ENCODE results near the gene MRPS11. TPM values are rescaled to one million over a fixed set of nuclear protein-coding genes. Genes with fewer than 3 reads are reported as not detected.

MRPS11 gene
- total and polyA plus RNA-seq, 10 of the 15 experiments (the other 5 are each of a cell fraction or from before 2014, with no cell fraction given) = 37.1 to 148 (median 68.7) TPM

DNA sequence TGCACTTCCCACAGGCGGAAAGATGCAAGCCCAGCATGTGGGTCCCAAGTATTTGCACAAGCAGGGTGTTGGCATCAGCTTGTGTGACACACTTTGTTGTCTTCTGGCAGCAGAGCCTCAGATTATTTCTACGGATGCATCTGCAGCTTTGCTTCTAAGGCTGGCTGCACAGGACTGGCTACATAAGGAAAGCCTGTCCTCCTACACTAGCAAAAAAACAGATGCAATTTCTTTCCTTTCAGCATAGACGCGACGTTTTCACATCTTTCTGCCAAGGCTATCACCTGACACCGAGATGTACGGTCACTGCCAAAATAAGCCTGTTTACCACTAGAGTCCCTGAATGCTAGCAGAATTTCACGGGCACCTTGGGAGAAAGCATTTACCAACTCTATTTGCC lies 13.5 kb downstream of the MRPS11 start:
- H3K27ac ChIP-seq (ENCODE audit: control insufficient read depth, insufficient read depth) = no peak overlapping the region
- H3K79me2 ChIP-seq (ENCODE audit: control insufficient read depth, insufficient read depth, low read length) = no peaks in the 10 kb centered on the region
- no TSS peak for BruUV-seq (replicated peaks)
- intact Hi-C loops (cut with micrococcal nuclease; ENCODE audit: unreplicated experiment) = no loop called here
- ChIA-PET POLR2A (no interaction called here), SMC1A (ENCODE audit: uncharacterized antibody, unreplicated experiment) (no interaction called here), CTCF (no interaction called here), RAD21 (ENCODE audit: unreplicated experiment) (no interaction called here)
- WGBS (ENCODE audit: insufficient coverage, insufficient replicate concordance, low lambda C conversion rate, missing lambda C conversion rate) = 97% methylated on average over 8 of the region's 8 CpGs
- no peaks in the 10 kb centered on the region for H3K9me3 ChIP-seq (replicated peaks; ENCODE audit: control insufficient read depth, insufficient read depth, low read length)
- TF ChIP-seq USF1 (IDR thresholded peaks at IDR 0.05; ENCODE audit: borderline replicate concordance, extremely low read length, insufficient read depth, low read depth, low read length) (no peak), CTCF (IDR thresholded peaks at IDR 0.05 in 2 of 3, conservative IDR thresholded peaks at IDR 0.05 in 1 of 3; ENCODE audit: control insufficient read depth in 2 of 3, extremely low read depth in 1 of 3, insufficient read depth in 1 of 3, low read depth in 3 of 3, low read length in 3 of 3) (no peak), MEF2B (IDR thresholded peaks at IDR 0.05; ENCODE audit: partially characterized antibody, poor library complexity, severe bottlenecking) (no peak), JUND (IDR thresholded peaks at IDR 0.05; ENCODE audit: low read depth, low read length) (no peak), RCOR1 (conservative IDR thresholded peaks at IDR 0.05; ENCODE audit: low read depth, low read length) (no peak), EGR1 (IDR thresholded peaks at IDR 0.05; ENCODE audit: borderline replicate concordance in 1 of 2, low read depth in 2 of 2, low read length in 2 of 2) (no peak)
- TF ChIP-seq, protein P1, sequence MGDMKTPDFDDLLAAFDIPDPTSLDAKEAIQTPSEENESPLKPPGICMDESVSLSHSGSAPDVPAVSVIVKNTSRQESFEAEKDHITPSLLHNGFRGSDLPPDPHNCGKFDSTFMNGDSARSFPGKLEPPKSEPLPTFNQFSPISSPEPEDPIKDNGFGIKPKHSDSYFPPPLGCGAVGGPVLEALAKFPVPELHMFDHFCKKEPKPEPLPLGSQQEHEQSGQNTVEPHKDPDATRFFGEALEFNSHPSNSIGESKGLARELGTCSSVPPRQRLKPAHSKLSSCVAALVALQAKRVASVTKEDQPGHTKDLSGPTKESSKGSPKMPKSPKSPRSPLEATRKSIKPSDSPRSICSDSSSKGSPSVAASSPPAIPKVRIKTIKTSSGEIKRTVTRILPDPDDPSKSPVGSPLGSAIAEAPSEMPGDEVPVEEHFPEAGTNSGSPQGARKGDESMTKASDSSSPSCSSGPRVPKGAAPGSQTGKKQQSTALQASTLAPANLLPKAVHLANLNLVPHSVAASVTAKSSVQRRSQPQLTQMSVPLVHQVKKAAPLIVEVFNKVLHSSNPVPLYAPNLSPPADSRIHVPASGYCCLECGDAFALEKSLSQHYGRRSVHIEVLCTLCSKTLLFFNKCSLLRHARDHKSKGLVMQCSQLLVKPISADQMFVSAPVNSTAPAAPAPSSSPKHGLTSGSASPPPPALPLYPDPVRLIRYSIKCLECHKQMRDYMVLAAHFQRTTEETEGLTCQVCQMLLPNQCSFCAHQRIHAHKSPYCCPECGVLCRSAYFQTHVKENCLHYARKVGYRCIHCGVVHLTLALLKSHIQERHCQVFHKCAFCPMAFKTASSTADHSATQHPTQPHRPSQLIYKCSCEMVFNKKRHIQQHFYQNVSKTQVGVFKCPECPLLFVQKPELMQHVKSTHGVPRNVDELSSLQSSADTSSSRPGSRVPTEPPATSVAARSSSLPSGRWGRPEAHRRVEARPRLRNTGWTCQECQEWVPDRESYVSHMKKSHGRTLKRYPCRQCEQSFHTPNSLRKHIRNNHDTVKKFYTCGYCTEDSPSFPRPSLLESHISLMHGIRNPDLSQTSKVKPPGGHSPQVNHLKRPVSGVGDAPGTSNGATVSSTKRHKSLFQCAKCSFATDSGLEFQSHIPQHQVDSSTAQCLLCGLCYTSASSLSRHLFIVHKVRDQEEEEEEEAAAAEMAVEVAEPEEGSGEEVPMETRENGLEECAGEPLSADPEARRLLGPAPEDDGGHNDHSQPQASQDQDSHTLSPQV (IDR thresholded peaks at IDR 0.05) = no peak
- TF ChIP-seq, protein P2, sequence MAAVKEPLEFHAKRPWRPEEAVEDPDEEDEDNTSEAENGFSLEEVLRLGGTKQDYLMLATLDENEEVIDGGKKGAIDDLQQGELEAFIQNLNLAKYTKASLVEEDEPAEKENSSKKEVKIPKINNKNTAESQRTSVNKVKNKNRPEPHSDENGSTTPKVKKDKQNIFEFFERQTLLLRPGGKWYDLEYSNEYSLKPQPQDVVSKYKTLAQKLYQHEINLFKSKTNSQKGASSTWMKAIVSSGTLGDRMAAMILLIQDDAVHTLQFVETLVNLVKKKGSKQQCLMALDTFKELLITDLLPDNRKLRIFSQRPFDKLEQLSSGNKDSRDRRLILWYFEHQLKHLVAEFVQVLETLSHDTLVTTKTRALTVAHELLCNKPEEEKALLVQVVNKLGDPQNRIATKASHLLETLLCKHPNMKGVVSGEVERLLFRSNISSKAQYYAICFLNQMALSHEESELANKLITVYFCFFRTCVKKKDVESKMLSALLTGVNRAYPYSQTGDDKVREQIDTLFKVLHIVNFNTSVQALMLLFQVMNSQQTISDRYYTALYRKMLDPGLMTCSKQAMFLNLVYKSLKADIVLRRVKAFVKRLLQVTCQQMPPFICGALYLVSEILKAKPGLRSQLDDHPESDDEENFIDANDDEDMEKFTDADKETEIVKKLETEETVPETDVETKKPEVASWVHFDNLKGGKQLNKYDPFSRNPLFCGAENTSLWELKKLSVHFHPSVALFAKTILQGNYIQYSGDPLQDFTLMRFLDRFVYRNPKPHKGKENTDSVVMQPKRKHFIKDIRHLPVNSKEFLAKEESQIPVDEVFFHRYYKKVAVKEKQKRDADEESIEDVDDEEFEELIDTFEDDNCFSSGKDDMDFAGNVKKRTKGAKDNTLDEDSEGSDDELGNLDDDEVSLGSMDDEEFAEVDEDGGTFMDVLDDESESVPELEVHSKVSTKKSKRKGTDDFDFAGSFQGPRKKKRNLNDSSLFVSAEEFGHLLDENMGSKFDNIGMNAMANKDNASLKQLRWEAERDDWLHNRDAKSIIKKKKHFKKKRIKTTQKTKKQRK (IDR thresholded peaks at IDR 0.05; ENCODE audit: low read depth, low read length) = no peak
- in situ Hi-C loops (cut with MboI) = no loop called here
- no peak overlapping the region for H3K4me3 ChIP-seq
- FAIRE-seq (no peak), DNase-seq (ENCODE audit: low read depth, low spot score) (no peak), ATAC-seq (no peak)
- H3K36me3 ChIP-seq (ENCODE audit: control insufficient read depth in 2 of 2, insufficient read depth in 2 of 2, low read length in 1 of 2) = peaks cover 7 to 9% of the 10 kb centered on the region in 2 experiments
- no peak overlapping the region for H2AFZ ChIP-seq (ENCODE audit: control insufficient read depth, low read depth, low read length)
- H3K4me1 ChIP-seq (ENCODE audit: control insufficient read depth, insufficient read depth, low read length) = no peaks in the 10 kb centered on the region
- no peaks in the 10 kb centered on the region for H4K20me1 ChIP-seq (ENCODE audit: control insufficient read depth, insufficient read depth)
- no peaks in the 10 kb centered on the region for H3K27me3 ChIP-seq (replicated peaks in 1 of 2; ENCODE audit: control insufficient read depth in 2 of 2, insufficient read depth in 2 of 2, low read length in 1 of 2)
- H3K9ac ChIP-seq (ENCODE audit: control insufficient read depth, insufficient read depth, low read length) = no peak overlapping the region
- H3K4me2 ChIP-seq (ENCODE audit: control insufficient read depth, insufficient read depth) = no peak overlapping the region
